ENCODE results near the gene BRPF1.

Gene BRPF1

GRCh38 chr3:9701711-9702110 lies 29.8 kb upstream of the BRPF1 start:
- no peak for DNase-seq (ENCODE audit: low read depth)
- H3K4me3 ChIP-seq (replicated peaks; ENCODE audit: low read depth, low read length): no peak overlapping the region
- TF ChIP-seq, protein P1, sequence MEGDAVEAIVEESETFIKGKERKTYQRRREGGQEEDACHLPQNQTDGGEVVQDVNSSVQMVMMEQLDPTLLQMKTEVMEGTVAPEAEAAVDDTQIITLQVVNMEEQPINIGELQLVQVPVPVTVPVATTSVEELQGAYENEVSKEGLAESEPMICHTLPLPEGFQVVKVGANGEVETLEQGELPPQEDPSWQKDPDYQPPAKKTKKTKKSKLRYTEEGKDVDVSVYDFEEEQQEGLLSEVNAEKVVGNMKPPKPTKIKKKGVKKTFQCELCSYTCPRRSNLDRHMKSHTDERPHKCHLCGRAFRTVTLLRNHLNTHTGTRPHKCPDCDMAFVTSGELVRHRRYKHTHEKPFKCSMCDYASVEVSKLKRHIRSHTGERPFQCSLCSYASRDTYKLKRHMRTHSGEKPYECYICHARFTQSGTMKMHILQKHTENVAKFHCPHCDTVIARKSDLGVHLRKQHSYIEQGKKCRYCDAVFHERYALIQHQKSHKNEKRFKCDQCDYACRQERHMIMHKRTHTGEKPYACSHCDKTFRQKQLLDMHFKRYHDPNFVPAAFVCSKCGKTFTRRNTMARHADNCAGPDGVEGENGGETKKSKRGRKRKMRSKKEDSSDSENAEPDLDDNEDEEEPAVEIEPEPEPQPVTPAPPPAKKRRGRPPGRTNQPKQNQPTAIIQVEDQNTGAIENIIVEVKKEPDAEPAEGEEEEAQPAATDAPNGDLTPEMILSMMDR (IDR thresholded peaks at IDR 0.05; ENCODE audit: low read length, missing control alignments): no peak

- no peak overlapping the region for H3K4me3 ChIP-seq (replicated peaks; ENCODE audit: low read depth, low read length)
- DNase-seq (ENCODE audit: low read depth): no peak
- TF ChIP-seq, protein P1 (IDR thresholded peaks at IDR 0.05; ENCODE audit: low read length, missing control alignments): no peak
These were observed 28.3 kb upstream of the BRPF1 start for GRCh38 chr3:9703240-9703639.

DNA sequence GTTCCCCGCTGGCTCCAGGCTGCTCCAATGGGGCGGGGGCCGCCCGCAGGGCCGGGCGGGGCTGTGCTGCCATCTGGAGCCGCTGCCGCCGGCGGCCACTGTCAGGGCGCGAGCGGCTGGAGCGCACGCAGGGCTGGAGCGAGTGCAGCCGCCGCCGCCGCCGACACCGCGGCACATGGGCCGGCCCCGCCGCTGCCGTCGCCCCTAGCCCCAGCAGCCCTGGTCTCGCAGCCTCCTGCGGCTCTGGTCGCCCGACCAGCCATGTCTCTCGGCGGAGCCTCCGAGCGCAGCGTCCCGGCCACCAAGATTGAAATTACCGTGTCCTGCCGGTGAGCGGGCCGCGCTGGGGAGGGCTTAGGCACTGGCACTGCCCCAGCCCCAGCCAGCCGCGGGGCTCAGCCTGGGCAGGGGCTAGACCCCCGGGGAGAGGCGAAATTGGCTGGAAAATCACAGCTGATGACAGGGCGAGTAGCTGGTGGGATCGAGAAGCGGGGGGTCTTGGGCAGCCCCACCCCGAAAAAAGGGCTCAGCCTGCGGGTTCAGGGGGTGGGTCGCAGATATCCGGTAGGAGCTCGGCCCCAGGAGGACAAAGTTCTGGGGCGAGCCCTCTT lies 27.7 kb upstream of the BRPF1 start, which contains the start of gene CPNE9:
CPNE9 (plus strand) TSS at position 98 of the 611 bp plus-strand sequence; CDS start at position 262, 164 bp downstream.
- no peak for DNase-seq (ENCODE audit: low read depth)
- H3K4me3 ChIP-seq (replicated peaks; ENCODE audit: low read depth, low read length): peak within 1 kb of the TSS; percentile 21

GRCh38 chr3:9704347-9705322 lies 26.9 kb upstream of the BRPF1 start:
- DNase-seq (ENCODE audit: low read depth): peak; percentile 39
- TF ChIP-seq, protein P1 (IDR thresholded peaks at IDR 0.05; ENCODE audit: low read length, missing control alignments): no peak
- H3K4me3 ChIP-seq (replicated peaks; ENCODE audit: low read depth, low read length): peak overlapping the region; percentile 21

More for the DNA sequence above, 27.7 kb upstream of the BRPF1 start, which contains the start of gene CPNE9:
- TF ChIP-seq, protein P1 (IDR thresholded peaks at IDR 0.05; ENCODE audit: low read length, missing control alignments): no peak

DNA sequence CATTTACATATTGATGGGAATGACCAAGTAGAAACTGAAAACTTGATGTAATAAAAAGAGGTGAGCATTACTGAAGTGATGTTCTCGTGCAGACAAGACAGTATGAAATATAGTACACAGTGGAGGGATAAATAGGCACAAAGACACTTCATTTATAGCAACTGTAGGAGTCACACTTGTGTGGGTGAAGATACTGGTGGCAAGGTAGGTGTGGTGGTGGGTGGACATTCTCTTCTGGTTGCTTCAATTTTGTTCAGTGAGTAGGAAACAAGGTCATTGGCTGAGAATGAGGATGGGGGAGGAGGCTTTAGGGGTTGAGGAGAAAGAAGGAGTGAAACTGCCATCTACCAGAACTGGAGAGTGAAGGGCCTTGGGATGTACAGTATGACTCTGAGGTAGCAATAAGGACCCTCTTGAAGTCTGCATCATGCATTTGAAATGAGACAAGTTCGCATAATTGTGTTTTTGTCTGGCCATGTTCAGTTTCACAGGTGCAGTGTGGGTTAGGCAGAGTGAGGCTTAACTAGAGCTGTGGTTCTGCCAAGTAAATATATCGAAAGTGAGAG lies 21.3 kb upstream of the BRPF1 start:
- no peak overlapping the region for H3K4me3 ChIP-seq (replicated peaks; ENCODE audit: low read depth, low read length)
- TF ChIP-seq, protein P1 (IDR thresholded peaks at IDR 0.05; ENCODE audit: low read length, missing control alignments): no peak
- DNase-seq (ENCODE audit: low read depth): no peak

- TF ChIP-seq, protein P1 (IDR thresholded peaks at IDR 0.05; ENCODE audit: low read length, missing control alignments): no peak
- DNase-seq (ENCODE audit: low read depth): no peak
- no peak overlapping the region for H3K4me3 ChIP-seq (replicated peaks; ENCODE audit: low read depth, low read length)
These were observed 19.1 kb upstream of the BRPF1 start for GRCh38 chr3:9712415-9712814.
